GM13977 (cell line): ENCODE data around the gene PAX7.

Experiments used
- DNase-seq: peaks from one replicate; pipeline ENCODE4 v3.0.0; 2012; ENCODE audit warnings: low spot score
- in situ Hi-C: fragments of 300-500 bp; cut with MboI; formaldehyde crosslinking; loops from one replicate; pipeline ENCODE4 v1.12.0; 2022; ENCODE audit warnings: low sequenced_read_pairs, low pct_unique_long_range_greater_than_20kb, mixed read lengths, inconsistent platforms; ENCODE audit not compliant: unreplicated experiment
- TF ChIP-seq, protein P1 (sequence below): IDR thresholded peaks from 2 replicates; pipeline ENCODE4 v1.5.1; 2012; ENCODE audit warnings: mild to moderate bottlenecking, control low read depth; ENCODE audit not compliant: insufficient read depth; ENCODE audit errors: extremely low read depth, missing control alignments

PAX7 gene

GRCh38 chr1:18735224-18735997, 104.8 kb downstream of the PAX7 start:
- TF ChIP-seq, protein P1, sequence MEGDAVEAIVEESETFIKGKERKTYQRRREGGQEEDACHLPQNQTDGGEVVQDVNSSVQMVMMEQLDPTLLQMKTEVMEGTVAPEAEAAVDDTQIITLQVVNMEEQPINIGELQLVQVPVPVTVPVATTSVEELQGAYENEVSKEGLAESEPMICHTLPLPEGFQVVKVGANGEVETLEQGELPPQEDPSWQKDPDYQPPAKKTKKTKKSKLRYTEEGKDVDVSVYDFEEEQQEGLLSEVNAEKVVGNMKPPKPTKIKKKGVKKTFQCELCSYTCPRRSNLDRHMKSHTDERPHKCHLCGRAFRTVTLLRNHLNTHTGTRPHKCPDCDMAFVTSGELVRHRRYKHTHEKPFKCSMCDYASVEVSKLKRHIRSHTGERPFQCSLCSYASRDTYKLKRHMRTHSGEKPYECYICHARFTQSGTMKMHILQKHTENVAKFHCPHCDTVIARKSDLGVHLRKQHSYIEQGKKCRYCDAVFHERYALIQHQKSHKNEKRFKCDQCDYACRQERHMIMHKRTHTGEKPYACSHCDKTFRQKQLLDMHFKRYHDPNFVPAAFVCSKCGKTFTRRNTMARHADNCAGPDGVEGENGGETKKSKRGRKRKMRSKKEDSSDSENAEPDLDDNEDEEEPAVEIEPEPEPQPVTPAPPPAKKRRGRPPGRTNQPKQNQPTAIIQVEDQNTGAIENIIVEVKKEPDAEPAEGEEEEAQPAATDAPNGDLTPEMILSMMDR, result no peak
- no peak for DNase-seq
- in situ Hi-C loops, result no loop called here

DNA sequence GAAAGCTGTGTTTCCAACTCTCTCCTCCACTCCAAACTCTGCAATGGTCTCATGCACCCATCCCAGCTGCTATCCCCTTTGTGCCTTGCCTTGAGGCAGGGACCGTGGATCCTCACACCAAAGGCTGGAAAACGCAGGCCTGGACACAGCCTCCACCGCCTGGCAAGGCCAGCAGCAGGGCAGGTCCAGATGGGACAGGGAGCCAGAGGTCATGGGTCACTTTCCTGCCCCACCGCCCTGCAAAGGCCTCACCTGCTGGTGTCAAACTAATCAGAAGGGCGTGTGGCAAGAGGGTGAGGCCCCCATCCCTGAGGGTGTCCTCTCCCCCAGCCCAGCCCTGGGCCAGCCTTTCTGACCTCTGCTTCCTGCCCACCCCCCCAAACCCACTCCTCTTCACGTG, 106.3 kb downstream of the PAX7 start:
- in situ Hi-C loops, result no loop called here
- TF ChIP-seq, protein P1, result no peak
- no peak for DNase-seq

DNA sequence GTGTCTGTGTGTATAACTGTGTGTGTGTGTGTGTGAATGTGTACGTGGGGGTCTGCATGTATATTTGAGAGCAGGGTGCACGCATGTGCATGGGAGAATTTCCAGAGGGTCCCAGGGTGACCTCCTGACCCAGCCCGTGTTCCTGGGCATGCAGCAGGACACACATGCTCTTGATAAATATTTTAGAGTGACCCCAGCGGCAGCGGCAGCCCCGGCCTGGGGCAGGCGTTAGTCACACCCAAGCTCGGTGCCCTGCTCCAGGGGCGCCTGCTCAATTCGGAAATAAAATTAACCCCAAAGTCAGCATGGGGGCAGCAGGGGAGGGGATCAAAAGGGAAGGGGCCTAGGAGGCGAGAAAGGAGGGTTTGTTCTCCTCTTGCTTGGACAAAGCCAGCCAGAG, 107.5 kb downstream of the PAX7 start:
- in situ Hi-C loops, result no loop called here
- DNase-seq, result no peak
- TF ChIP-seq, protein P1, result no peak

DNA sequence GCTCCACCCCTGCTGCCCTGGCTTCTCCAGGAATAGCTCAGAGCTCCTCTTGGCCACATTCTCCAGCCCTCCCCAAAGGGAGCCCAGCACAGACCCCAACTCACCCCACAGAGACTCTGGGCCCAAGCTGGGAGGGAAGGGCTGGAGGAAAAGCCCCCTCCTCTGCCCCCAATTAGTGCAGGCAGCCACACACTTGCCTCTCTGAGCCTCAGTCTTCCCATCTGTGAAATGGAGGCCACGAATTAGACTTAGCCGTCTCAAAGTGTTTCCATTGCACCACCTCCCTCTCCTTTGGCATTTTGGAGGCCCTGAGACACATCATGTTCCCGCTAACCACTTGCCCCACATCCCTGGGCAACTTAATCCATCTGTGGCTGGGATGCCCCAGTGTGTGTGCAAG, 108.0 kb downstream of the PAX7 start:
- no peak for DNase-seq
- in situ Hi-C loops, result no loop called here
- TF ChIP-seq, protein P1, result no peak

- TF ChIP-seq, protein P1, result no peak
- in situ Hi-C loops, result no loop called here
- DNase-seq, result no peak
These were observed 108.8 kb downstream of the PAX7 start for GRCh38 chr1:18739408-18739807.

- no peak for DNase-seq
- TF ChIP-seq, protein P1, result no peak
- in situ Hi-C loops, result no loop called here
These were observed 109.3 kb downstream of the PAX7 start for GRCh38 chr1:18739897-18740296.

DNA sequence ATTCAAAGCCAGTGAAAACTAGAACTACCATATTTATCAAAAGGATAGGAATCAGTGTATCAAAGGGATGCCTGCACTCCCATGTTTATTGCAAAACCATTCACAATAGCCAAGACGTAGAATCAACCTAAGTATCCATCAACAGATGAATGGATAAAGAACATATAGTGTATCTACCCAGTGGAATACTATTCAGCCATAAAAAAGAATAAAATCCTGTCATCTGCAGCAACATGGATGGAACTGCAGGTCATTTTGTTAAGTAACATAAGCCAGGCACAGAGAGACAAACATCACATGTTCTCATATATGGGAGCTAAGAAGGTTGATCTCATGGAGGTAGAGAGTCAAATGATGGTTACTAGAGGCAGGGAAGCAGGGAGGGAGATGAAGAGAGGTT, 110.0 kb downstream of the PAX7 start:
- DNase-seq, result no peak
- TF ChIP-seq, protein P1, result no peak
- in situ Hi-C loops, result no loop called here
